ENCODE measurements around the gene PSMA8.
A peak's percentile ranks its signal among the peaks of the same experiment; 100 is the strongest.
"Not testable (repeated sequence)": the region's sequence is repeated elsewhere in the genome, so short reads cannot be mapped to it uniquely, and the experiment has no call there.

The PSMA8 gene

DNA sequence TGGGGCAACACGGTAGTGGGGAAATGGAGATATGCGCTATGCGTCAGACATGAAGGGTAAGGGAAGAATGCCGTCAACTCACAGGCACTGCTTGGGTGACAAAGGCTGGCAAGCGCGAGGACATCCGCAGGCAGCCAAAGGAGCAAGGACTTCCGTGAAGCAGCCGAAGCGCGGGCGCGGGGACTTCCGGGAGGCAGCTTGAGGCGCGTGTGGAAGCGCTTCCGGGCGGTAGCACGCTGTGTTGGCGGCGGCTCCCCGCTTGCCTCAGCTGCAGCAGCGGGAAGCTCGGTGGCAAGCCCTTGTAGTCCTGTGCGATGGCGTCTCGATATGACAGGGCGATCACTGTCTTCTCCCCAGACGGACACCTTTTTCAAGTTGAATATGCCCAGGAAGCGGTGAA is at the start of gene PSMA8:
Gene PSMA8, plus strand, starts transcription at position 218 of the 400 bp plus-strand sequence. Its CDS starts 97 bp downstream, at position 315.
- DNase-seq (ENCODE audit: low spot score): no peak

DNA sequence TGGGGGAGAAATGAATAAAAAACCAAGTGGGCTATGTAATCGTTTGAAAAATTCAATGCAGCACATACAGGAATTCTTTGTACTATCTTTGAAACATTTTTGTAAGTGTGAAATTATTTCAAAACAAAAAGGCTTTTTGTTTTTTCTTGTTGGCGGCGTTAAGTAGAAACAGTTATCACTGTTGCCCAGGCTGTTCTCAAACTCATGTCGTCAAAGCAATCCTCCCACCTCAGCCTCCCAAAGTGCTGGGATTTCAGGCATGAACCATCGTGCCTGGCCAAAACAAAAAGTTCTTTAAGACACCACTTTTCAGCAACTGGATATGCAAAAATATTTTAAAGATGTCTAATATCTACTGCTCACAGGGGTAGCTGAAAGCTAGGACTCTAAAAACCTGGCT is 48.6 kb upstream of the PSMA8 start:
- no peak for DNase-seq (ENCODE audit: low spot score)

DNA sequence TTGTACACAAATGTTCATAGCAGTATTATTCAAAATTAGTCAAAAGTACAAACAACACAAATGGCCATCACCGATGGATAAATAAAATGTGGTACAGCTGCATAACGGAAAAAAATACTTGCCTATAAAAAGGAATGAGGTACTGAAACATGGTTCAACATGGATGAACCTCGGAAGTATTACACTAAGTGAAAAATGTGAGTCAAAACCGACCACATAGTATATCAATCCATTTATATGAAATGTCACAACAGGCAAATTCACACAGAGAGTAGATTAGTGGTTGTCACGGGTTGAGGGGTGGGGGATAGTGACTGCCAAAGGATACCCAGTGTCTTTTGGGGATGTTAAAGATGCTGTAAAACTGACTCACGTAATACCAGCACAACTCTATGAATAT is 46.7 kb upstream of the PSMA8 start:
- no peak for DNase-seq (ENCODE audit: low spot score)

DNA sequence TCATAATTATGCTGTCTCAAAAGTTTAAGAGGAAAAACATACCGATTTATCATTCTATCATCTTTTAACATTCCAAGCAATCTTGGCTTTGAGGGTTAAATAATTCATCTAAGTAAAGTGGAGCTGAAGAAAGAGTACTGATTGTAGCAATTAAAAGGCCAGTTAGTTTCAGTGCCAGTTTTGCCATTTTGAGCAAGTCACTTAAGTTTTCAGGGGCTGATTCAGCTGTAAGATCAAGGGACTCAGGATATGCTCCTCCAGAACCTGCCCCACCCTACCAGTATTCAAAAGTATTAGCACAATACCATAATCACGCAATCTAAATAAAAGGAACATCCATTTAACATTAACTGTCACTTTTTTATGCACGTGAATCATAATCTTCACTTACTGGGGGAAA is 45.2 kb upstream of the PSMA8 start:
- DNase-seq (ENCODE audit: low spot score): peak; percentile 4

DNA sequence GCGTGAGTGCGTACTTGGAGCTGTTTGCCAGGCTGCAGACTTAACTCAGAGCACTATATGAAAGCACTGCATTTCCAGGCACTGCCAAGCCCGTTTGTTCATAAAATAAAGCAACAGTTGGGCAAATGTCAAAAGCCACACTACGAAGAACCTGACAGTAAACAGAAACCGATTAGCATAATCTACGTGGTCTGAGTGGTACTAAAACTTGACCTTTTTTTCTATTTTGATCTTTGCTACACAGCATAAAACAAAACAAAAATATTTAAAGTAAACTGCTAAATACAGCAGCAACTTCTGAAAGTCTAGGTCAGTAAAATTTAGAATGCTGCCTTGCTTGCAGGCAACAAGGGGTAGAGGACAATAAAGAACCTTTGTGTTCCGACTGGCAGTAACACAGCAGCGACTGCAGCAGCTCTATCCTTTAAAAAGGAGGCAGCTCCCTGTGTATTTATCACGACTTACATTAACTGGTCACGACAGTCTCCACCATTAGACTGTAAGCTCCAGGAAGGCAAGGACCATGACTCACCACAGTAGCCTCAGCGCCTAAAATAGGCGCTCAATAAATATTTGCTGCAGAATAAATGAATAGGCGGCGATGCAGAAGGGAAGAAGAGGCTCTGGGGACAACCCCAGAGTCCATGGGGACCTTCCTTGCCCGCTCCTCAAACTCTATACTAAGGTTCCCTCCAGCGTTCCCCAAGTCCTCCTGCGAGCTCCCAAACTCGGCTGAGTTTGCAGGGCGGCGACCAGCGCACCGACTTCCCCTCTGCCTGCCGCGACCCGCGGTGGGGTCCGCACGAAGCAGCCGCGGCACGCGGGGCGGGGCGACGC is 44.2 kb upstream of the PSMA8 start:
- peak; percentile 2 for DNase-seq (ENCODE audit: low spot score)

DNA sequence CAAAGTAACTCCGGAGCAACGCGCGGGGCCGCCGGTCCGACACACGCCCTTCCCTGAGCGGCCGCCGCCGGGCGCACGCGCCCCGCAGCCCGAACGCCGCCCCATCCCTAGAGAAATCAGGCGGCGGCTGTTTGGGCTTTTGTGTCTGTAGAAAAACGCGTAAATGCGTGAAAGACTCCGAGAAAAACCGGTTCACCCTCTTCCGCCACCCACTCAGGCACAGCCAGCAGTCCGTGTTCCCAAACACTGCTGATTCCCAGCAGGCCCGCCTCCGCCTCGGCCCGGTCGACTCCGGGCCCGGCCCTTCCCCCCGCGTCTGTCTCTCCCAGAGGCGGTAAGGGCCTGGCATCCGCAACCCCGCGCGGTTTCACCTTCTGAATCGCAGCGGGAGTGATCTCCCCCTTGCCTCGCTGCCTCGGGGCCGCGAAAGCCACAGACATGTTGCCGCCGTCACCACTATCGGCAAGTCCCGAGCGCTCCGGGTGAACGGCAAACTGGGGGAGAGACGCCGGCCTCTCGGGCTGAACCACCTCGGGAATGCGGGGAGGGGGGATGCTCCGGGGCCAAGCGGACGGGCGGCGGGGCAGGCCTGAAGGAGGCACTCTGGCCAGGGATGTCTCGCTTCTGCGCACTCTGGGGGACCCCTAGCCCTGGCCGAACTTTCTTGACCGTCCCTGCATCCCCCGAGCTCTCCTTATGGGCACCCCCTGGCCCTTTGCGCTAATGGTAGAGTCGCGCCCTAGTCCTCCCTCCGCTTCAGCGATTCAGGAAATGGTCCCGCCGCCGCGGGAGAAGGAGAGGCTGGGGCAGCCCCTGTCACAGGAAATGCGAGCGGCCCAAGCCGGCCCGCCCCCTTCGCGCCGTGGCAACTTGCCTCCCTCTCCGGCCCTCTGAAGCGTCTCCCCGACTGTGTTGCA is 43.3 kb upstream of the PSMA8 start, which contains the start of gene SS18:
Gene SS18, minus strand, starts transcription at position 484 of the 917 bp plus-strand sequence. Its CDS starts 44 bp downstream, at position 440.
- peak; percentile 95 for DNase-seq (ENCODE audit: low spot score)

DNA sequence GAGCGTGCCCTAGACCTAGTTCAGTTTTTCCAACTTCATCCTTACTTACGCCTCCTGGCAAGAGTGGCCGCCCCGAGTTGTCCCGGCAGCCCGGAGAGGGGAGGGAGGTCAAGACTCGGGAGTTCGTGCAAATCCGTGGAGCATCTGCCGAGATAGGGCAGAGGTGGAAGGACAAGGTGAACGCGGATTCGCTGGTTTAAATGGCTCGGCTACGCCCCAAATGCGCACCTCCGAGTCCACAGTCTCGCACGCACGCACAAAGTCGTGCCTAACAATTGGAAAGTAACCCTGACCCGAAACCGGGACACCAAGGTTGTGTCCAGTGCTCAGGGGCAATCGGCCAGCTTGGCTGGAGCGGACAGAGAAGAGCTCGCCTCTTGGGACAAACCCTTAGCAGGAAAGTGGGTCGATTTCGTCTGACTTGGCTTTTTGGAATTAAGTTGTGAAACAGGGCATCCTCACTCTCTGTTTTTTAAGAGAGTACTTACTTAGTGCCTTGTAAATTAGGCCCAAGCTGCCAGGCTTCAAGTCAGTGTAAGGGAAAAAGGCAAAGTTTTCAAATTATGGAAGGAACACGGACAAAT is 42.5 kb upstream of the PSMA8 start:
- DNase-seq (ENCODE audit: low spot score): no peak

DNA sequence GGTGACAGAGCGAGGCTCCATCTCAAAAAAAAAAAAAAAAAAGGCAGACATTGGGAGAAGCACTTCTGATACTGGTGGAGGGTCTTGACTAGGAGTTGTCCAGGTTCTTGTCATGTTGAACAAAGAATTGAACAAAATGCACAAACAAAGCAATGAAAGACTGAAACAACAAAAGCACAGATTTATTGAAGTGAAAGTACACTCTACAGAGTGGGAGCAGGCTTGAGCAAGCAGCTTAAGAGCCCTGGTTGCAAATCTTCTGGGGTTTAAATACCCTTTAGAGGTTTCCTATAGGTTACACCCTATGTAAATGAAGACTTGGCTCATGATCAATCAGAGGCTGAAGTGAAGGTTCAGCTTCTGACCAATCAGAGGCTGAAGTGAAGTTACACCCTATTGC is 36.8 kb upstream of the PSMA8 start:
- no peak for DNase-seq (ENCODE audit: low spot score)

DNA sequence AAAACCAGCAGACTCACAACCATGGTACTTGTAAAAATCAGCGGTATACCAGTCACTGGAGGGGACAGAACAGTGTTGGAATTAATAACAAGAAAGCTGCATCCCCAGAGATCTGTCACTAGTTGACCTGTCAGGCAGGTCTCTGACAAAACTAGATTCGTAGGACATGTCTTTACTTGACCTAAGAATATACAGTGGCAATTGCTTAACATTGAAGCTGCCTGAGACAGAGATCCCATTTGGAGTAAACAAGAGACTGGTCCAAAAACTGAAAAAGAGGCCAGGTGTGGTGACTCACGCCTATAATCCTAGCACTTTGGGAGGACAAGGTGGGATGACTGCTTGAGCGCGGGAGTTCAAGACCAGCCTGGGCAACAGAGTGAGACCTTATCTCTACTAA is 36.1 kb upstream of the PSMA8 start:
- DNase-seq (ENCODE audit: low spot score): no peak

DNA sequence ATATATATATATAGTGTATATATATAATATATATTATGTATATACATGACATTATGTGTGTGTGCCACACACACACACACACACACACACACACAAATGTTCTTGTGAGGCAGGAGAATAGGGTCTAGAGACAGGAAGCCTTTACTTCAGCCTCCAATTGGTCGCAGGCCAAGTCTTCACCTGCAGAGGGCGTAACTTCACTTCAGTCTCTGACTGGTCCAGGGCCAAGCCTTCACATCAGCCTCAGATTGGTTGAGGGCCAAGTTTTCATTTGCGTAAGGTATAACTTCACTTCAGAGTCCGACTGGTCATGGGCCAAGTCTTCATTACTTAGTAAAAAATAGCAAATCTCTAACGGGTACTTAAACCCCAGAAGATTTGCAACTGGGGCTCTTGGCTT is 30.1 kb upstream of the PSMA8 start:
- no peak for DNase-seq (ENCODE audit: low spot score)

DNA sequence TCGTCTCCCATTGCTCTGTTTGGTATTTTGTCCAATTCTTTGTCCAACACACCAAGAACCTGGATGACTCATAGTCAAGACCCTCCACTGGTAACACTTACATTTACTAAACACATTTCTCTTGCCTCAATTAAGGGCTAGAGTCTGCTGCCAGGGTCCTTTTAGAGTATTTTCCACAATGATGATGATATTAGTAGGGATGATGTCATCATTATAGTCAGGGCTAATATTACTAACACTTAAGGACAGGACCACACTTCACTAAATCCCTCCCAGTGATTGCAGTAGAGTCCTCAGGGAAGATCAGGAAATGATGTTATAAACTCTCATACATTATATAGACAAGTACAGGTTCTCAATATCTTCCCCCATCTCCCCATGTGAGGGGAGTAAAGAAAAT is 29.6 kb upstream of the PSMA8 start:
- no peak for DNase-seq (ENCODE audit: low spot score)

DNA sequence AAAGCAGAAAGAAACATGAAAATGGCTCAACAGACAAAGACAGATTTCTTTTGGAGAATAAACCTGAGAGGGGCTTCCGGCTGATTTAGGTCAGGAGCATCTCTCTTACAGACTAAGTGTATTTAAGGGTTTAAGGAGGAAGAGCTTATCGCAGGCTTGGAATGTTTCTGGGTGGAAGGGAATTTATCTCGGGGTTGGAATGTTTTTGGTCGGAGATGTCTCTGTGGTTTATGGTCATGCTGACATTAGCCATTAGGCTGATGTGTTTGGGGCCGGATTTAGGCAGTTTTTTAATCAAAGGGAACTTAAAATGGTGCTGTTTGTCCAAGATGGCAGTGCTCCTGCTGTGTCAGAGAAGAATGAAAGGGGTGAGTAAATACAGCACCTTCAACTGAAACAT is 14.4 kb upstream of the PSMA8 start:
- no peak for DNase-seq (ENCODE audit: low spot score)

DNA sequence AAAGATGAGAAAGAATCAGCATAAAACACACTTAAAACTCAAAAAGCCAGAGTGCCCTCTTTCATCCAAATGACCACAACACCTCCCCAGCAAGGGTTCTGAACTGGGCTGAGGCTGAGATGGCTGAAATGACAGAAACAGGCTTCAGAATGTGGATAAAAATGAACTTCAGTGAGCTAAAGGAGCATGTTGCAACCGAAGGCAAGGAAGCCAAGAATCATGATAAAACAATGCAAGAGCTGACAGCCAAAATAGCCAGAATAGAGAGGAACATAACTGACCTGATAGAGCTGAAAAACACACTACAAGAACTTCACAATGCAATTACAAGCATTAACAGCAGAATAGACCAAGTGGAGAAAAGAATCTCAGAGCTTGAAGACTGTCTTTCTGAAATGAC is 12.2 kb upstream of the PSMA8 start:
- no peak for DNase-seq (ENCODE audit: low spot score)

DNA sequence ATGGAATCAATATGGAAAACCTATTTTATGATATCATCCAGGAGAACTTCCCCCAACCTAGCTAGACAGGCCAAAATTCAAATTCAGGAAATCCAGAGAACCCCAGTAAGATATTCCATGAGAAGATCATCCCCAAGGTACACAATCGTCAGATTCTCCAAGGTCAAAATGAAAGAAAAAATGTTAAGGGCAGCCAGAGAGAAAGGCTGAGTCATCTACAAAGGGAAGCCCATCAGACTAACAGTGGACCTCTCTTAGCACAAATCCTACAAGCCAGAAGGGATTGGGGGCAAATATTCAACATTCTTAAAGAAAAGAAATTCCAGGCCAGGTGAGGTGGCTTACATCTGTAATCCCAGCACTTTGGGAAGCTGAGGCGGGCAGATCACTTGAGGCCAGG is 11.7 kb upstream of the PSMA8 start:
- not testable (repeated sequence) for DNase-seq (ENCODE audit: low spot score)

DNA sequence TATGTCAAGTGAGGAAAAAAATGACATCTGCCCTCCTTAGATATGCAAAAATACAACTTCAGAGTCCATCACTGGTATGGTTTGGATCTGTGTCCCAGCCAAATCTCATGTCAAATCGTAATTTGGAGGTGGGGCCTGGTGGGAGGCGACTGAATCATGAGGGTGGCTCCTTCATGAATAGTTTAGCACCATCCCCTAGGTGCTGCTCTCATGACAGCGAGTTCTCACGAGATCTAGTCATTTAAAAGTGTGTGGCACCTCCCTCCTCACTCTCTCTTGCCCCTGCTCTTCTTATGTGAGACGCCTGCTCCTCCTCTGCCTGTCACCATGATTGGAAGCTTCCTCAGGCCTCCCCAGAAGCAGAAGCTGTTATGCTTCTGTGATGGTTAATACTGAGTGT is 5.9 kb upstream of the PSMA8 start:
- no peak for DNase-seq (ENCODE audit: low spot score)

DNA sequence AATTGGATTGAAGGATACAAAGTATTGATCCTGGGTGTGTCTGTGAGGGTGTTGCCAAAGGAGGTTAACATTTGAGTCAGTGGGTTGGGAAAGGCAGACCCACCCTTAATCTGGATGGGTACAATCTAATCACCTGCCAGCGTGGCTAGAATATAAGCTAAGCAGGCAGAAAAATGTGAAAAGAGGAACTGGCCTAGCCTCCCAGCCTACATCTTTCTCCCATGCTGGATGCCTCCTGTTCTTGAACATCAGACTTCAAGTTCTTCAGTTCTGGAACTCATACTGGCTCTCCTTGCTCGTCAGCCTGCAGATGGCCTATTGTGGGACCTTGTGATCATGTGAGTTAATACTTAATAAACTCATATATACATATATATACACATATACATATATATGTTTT is 5.5 kb upstream of the PSMA8 start:
- not testable (repeated sequence) for DNase-seq (ENCODE audit: low spot score)

DNA sequence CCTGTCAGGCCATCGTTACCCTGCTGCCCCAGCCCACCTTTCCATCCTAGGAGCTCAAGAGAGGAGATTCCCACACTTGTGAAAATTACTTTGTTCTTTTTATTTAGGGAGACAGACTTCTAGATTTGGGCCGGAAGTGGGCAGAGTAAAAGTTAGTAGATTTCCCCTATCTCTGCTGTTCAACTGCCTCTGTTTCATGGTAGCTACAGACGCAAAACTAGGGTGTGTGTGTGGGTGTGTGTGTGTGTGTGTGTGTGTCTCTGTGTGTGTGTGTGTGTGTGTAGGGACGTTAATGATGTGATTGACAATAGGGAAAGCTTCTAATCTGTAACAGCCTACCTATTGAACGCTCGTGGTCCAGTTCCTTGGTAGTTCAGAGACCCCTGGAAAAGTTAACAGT is 438 bp downstream of the PSMA8 start:
- no peak for DNase-seq (ENCODE audit: low spot score)

DNA sequence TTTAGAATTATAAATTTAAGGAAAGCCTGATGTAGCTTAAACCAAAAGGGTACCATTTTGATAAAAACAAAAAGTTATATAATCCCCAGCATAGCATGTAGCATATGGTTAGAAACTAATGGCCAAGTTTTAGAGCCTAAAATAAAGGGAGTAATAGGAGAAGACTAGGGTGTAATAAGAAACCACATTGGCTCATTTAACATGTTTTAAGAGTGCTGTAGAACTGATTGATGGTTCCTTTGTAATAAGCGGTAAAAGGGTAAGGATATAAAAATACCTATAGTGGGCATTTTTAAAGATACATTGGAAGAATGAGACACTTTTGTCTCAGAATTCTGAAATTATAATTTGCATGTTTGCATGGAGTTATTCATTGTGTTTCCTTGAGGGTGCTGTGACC is 1.9 kb downstream of the PSMA8 start:
- DNase-seq (ENCODE audit: low spot score): no peak

DNA sequence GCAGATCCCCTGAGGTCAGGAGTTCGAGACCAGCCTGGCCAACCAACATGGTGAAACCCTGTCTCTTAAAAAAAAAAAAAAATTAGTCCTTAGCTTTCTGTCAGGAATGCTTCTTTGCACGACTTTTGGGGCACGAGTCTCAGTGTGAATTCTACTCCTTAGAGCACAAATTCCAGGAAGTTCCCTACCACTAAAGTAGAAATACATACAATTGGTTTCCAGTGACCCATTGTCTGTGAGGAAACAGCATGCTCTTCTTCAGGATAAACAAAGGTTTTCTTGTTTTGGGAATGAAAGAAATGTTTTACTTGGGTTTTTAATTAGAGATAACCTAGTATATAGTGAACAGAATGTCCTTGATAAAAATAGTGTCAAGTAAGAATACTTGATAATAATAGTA is 23.7 kb downstream of the PSMA8 start:
- no peak for DNase-seq (ENCODE audit: low spot score)

DNA sequence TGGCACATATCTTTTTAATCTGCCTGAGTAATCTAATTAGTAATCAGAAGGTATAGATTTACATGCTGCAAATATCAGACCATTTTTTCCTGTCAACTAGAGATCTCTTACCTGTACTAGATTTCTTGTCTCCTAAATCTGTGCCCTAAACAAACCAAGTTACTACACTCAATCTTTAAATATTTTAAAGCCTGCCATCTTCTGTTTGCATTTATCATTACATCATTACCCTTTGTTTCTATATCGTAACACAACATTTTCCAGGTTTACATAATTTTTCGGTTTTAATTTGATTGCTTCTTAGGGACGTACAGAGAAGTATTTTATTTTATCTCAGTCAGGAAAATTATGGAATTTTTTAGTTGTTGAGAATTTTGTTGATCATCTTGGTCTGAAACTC is 25.7 kb downstream of the PSMA8 start:
- DNase-seq (ENCODE audit: low spot score): peak; percentile 3

DNA sequence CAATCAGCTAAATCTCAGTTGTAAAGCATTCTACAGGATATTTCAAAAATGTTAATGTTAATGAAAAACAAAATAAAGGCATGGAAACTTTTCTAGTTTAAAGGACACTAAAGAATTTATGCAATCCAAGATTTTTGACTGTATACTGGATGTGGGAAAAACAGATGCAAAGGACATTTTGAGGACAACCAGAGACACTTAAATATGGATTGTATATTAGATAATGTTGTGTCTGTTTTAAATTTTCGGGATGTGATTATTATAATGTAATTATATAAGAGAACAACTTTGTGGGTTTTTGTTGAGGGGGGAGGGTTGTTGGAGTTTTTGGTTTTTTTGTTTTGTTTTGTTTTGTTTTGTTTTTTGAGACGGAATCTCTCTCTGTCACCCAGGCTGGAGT is 30.9 kb downstream of the PSMA8 start:
- no peak for DNase-seq (ENCODE audit: low spot score)

DNA sequence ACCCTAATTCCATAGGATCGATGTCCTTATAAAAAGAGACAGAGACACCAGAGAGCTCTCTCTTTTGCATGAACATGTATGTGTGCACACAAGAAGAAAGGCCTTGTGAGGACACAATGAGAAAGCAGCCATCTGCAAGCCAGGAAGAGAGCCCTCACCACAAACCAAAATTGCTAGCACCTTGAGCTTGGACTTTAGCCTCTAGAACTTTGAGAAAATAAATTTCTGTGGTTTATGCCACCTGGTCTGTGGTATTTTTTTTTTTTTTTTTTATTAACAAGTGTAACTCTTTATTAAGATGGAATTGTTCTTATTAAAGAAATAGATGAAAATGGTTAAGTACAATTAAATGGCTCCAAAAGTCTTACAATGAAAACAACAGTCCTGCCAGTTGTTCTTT is 33.9 kb downstream of the PSMA8 start:
- DNase-seq (ENCODE audit: low spot score): not testable (repeated sequence)

DNA sequence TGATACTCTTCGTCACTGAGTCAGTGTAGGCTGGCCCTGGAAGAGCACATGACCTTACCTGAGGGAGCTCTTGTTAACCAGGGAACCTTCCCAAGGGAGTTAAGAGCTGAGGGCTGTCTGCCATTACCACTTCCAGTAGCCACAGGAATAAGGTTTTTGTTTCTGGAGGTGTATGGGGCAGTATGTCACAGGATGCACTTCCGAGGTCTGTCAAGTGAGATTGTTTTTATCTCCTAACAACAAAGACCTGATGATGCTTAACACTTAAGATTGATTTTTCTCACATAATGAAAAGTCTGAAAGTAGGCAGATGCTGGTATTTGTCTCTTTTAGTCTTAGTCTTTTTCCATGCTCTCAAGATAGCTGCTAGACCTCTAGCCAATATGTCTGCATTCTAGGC is 41.8 kb downstream of the PSMA8 start:
- no peak for DNase-seq (ENCODE audit: low spot score)

Data from AG08395 (cell line).